H1 (cell line): ENCODE data around the gene DCAF7. TPM values are rescaled to one million over a fixed set of nuclear protein-coding genes. Genes with fewer than 3 reads are reported as not detected.

Experiments used
- CTCF ChIA-PET: fragments of 300-600 bp; sonication (Branson Sonifier 250); formaldehyde crosslinking; loops from one replicate; lab custom pipeline; 2021; ENCODE audit not compliant: partially characterized antibody; lab: Charles Lee
- POLR2A ChIA-PET: fragments of 300-600 bp; sonication (Branson Sonifier 250); formaldehyde crosslinking; loops from one replicate; lab custom pipeline; 2021; ENCODE audit warnings: inconsistent platforms; ENCODE audit not compliant: partially characterized antibody; lab: Charles Lee
- DNase-seq, 2 experiments: peaks; one replicate each; pipeline versions ENCODE4 v3.0.0 to v3.0.0-alpha.2; 2010 to 2022; ENCODE audit warnings: low spot score in 2 of 2, low read depth in 1 of 2, mixed read lengths in 1 of 2
- FAIRE-seq: peaks from 2 replicates; lab custom pipeline; 2011; peaks lifted over from hg19 to GRCh38; lab: Jason Lieb, UNC
- H2AFZ ChIP-seq: 2 replicates; pipeline ENCODE4 v1.8.1; 2012; ENCODE audit warnings: low read length, inconsistent platforms
- H2AK5ac ChIP-seq: 2 replicates; pipeline ENCODE4 v1.6.1; 2013; ENCODE audit warnings: low read depth, low read length
- H2BK120ac ChIP-seq: replicated peaks from 2 replicates; pipeline ENCODE3; 2013; ENCODE audit warnings: low read depth, low read length, inconsistent platforms
- H2BK12ac ChIP-seq: 2 replicates; pipeline ENCODE4 v1.6.1; 2013; ENCODE audit warnings: low read depth, low read length
- H2BK15ac ChIP-seq: 2 replicates; pipeline ENCODE4 v1.6.1; 2013; ENCODE audit warnings: low read length
- H2BK20ac ChIP-seq: 2 replicates; pipeline ENCODE4 v1.6.1; 2013; ENCODE audit warnings: low read length
- H2BK5ac ChIP-seq: 2 replicates; pipeline ENCODE4 v1.6.1; 2013; ENCODE audit warnings: low read depth, low read length
- H3K14ac ChIP-seq: 2 replicates; pipeline ENCODE4 v1.6.1; 2013; ENCODE audit warnings: inconsistent platforms; ENCODE audit not compliant: insufficient read length
- H3K18ac ChIP-seq: 2 replicates; pipeline ENCODE4 v1.6.1; 2013; ENCODE audit warnings: low read length; ENCODE audit errors: extremely low read depth
- H3K23ac ChIP-seq: 2 replicates; pipeline ENCODE4 v1.6.1; 2013; ENCODE audit warnings: inconsistent platforms; ENCODE audit not compliant: insufficient read length
- H3K23me2 ChIP-seq: 2 replicates; pipeline ENCODE4 v1.6.1; 2013; ENCODE audit warnings: low read depth, low read length
- H3K27ac ChIP-seq: 2 replicates; pipeline ENCODE4 v1.6.1; 2011; ENCODE audit warnings: low read depth, low read length, inconsistent platforms
- H3K27me3 ChIP-seq, 4 experiments: replicated peaks in 1 of 4; 1 replicate in 1 of 4; 2 replicates in 3 of 4; pipeline versions ENCODE4 v1.6.1 to v1.8.1; 2011 to 2013; ENCODE audit warnings: low read length in 3 of 4, mild to moderate bottlenecking in 3 of 4, inconsistent platforms in 2 of 4, mixed read lengths in 2 of 4, moderate library complexity in 1 of 4; ENCODE audit not compliant: control insufficient read depth in 3 of 4, insufficient read depth in 3 of 4; ENCODE audit errors: extremely low read depth in 1 of 4
- H3K36me3 ChIP-seq, 4 experiments: 2 replicates each; pipeline versions ENCODE4 v1.6.1 to v1.8.1; 2011 to 2013; ENCODE audit warnings: mild to moderate bottlenecking in 4 of 4, low read length in 3 of 4, moderate library complexity in 2 of 4, control low read depth in 1 of 4, inconsistent platforms in 1 of 4; ENCODE audit not compliant: insufficient read depth in 4 of 4, control insufficient read depth in 2 of 4
- H3K4ac ChIP-seq: replicated peaks from 2 replicates; pipeline ENCODE3; 2013; ENCODE audit warnings: low read length, low read depth, mixed read lengths, inconsistent platforms; ENCODE audit not compliant: insufficient read length
- H3K4me1 ChIP-seq, 4 experiments: replicated peaks in 1 of 4; 1 replicate in 1 of 4; 2 replicates in 3 of 4; pipeline versions ENCODE4 v1.6.1 to v1.8.1; 2011 to 2013; ENCODE audit warnings: low read length in 3 of 4, inconsistent platforms in 2 of 4, mixed read lengths in 1 of 4; ENCODE audit not compliant: insufficient read depth in 4 of 4, control insufficient read depth in 3 of 4
- H3K4me2 ChIP-seq, 2 experiments: 2 replicates each; pipeline versions ENCODE4 v1.6.1 to v1.8.1; 2011 to 2013; ENCODE audit warnings: low read depth in 2 of 2, low read length in 2 of 2, control low read depth in 1 of 2, inconsistent platforms in 1 of 2, mild to moderate bottlenecking in 1 of 2; ENCODE audit not compliant: insufficient read depth in 1 of 2
- H3K4me3 ChIP-seq, 4 experiments: fragments of 200-600, 300-600 bp in 1 of 4; sonication (generic), shearing (Covaris generic), sonication (Bioruptor Twin) in 1 of 4; 2 replicates each; pipeline versions ENCODE4 v1.5.1 to v1.8.1; 2011 to 2016; ENCODE audit warnings: low read length in 4 of 4, low read depth in 3 of 4, control low read depth in 2 of 4, inconsistent platforms in 2 of 4, mild to moderate bottlenecking in 2 of 4, mixed read lengths in 1 of 4, moderate library complexity in 1 of 4; ENCODE audit not compliant: insufficient read depth in 2 of 4; ENCODE audit errors: extremely low read depth in 1 of 4
- H3K56ac ChIP-seq: replicated peaks from 2 replicates; pipeline ENCODE3; 2013; ENCODE audit warnings: low read depth, mild to moderate bottlenecking, mixed read lengths, low read length, inconsistent platforms; ENCODE audit not compliant: insufficient read length
- H3K79me1 ChIP-seq: 2 replicates; pipeline ENCODE4 v1.6.1; 2013; ENCODE audit warnings: low read depth, low read length, control low read depth
- H3K79me2 ChIP-seq, 2 experiments: 2 replicates each; pipeline versions ENCODE4 v1.6.1 to v1.8.1; 2012 to 2013; ENCODE audit warnings: low read length in 2 of 2, mild to moderate bottlenecking in 2 of 2, inconsistent platforms in 1 of 2; ENCODE audit not compliant: insufficient read depth in 2 of 2, control insufficient read depth in 1 of 2
- H3K9ac ChIP-seq, 4 experiments: replicated peaks in 1 of 4; 1 replicate in 1 of 4; 2 replicates in 3 of 4; pipeline versions ENCODE4 v1.6.1 to v1.8.1; 2011 to 2013; ENCODE audit warnings: low read depth in 3 of 4, low read length in 3 of 4, control low read depth in 2 of 4, mild to moderate bottlenecking in 2 of 4, moderate library complexity in 2 of 4, inconsistent platforms in 1 of 4; ENCODE audit errors: extremely low read depth in 1 of 4
- H3K9me3 ChIP-seq, 2 experiments: 2 replicates each; pipeline versions ENCODE4 v1.6.1 to v1.8.1; 2012 to 2013; ENCODE audit warnings: mild to moderate bottlenecking in 2 of 2, moderate library complexity in 2 of 2, control low read depth in 1 of 2, inconsistent platforms in 1 of 2, low read depth in 1 of 2, low read length in 1 of 2, mixed read lengths in 1 of 2; ENCODE audit not compliant: insufficient read depth in 2 of 2
- H4K20me1 ChIP-seq, 2 experiments: replicated peaks in 1 of 2; 2 replicates each; pipeline versions ENCODE3 to v1.8.1; 2011 to 2013; ENCODE audit warnings: inconsistent platforms in 2 of 2, low read length in 2 of 2, mild to moderate bottlenecking in 1 of 2; ENCODE audit not compliant: insufficient read depth in 2 of 2, control insufficient read depth in 1 of 2
- H4K5ac ChIP-seq: 2 replicates; pipeline ENCODE4 v1.6.1; 2013; ENCODE audit warnings: low read length, low read depth, mixed read lengths, inconsistent platforms; ENCODE audit not compliant: insufficient read length
- H4K8ac ChIP-seq: 2 replicates; pipeline ENCODE4 v1.8.0; 2013; ENCODE audit warnings: mild to moderate bottlenecking, moderate library complexity, low read length, inconsistent platforms; ENCODE audit not compliant: insufficient read depth; ENCODE audit errors: extremely low read depth
- H4K91ac ChIP-seq: replicated peaks from 2 replicates; pipeline ENCODE3; 2013; ENCODE audit warnings: low read length, mixed read lengths, inconsistent platforms; ENCODE audit not compliant: insufficient read length
- CTCF ChIP-seq, 3 experiments: IDR thresholded peaks; 1 replicate in 2 of 3; 2 replicates in 1 of 3; pipeline versions ENCODE4 v1.5.1 to v1.6.1; 2011; ENCODE audit warnings: low read length in 3 of 3, mild to moderate bottlenecking in 3 of 3, inconsistent platforms in 2 of 3, low read depth in 1 of 3, moderate library complexity in 1 of 3; ENCODE audit not compliant: insufficient read depth in 1 of 3; ENCODE audit errors: control extremely low read depth in 1 of 3
- EP300 ChIP-seq, 2 experiments: IDR thresholded peaks; 1 replicate in 1 of 2; 2 replicates in 1 of 2; pipeline ENCODE4 v1.6.1; 2011 to 2012; ENCODE audit warnings: low read depth in 2 of 2, low read length in 2 of 2, mild to moderate bottlenecking in 2 of 2, borderline replicate concordance in 1 of 2, inconsistent platforms in 1 of 2, moderate library complexity in 1 of 2
- FOSL1 ChIP-seq: IDR thresholded peaks from 2 replicates; pipeline ENCODE4 v1.6.1; 2011; ENCODE audit warnings: mild to moderate bottlenecking, low read depth, low read length, moderate library complexity; ENCODE audit not compliant: insufficient read depth
- HDAC2 ChIP-seq, 2 experiments: fragments of 300-600 bp in 1 of 2; sonication (generic) in 1 of 2; IDR thresholded peaks; 2 replicates each; pipeline ENCODE4 v1.6.1; 2011 to 2012; ENCODE audit warnings: low read depth in 2 of 2, low read length in 2 of 2, mild to moderate bottlenecking in 2 of 2, moderate library complexity in 2 of 2, borderline replicate concordance in 1 of 2, inconsistent platforms in 1 of 2
- JUN ChIP-seq: IDR thresholded peaks from 2 replicates; pipeline ENCODE4 v1.6.1; 2011; ENCODE audit warnings: low read depth, mild to moderate bottlenecking, improper control_type of control experiment, low read length
- KDM1A ChIP-seq: fragments of 200-600, 300-600 bp; sonication (generic); IDR thresholded peaks from 2 replicates; pipeline ENCODE4 v1.7.1; 2016; ENCODE audit warnings: mild to moderate bottlenecking, low read length, borderline replicate concordance
- NRF1 ChIP-seq: IDR thresholded peaks from 2 replicates; pipeline ENCODE4 v1.6.1; 2011; ENCODE audit warnings: mild to moderate bottlenecking, low read depth, low read length, improper control_type of control experiment
- RAD21 ChIP-seq, 2 experiments: IDR thresholded peaks in 1 of 2; conservative IDR thresholded peaks in 1 of 2; 2 replicates each; pipeline ENCODE4 v1.6.1; 2011; ENCODE audit warnings: low read depth in 2 of 2, low read length in 2 of 2, improper control_type of control experiment in 1 of 2, inconsistent platforms in 1 of 2, mild to moderate bottlenecking in 1 of 2, moderate library complexity in 1 of 2
- SP4 ChIP-seq: IDR thresholded peaks from 2 replicates; pipeline ENCODE4 v1.6.1; 2012; ENCODE audit warnings: low read length, inconsistent platforms
- TAF1 ChIP-seq: IDR thresholded peaks from 2 replicates; pipeline ENCODE4 v1.6.1; 2011; ENCODE audit warnings: mild to moderate bottlenecking, low read depth, low read length
- TBP ChIP-seq: IDR thresholded peaks from 2 replicates; pipeline ENCODE4 v1.6.1; 2011; ENCODE audit warnings: low read depth, low read length, improper control_type of control experiment
- WGBS, 2 experiments: shearing (Covaris generic) in 1 of 2; methylation state at CpG; one replicate each; pipeline versions ENCODE4 v1.1.6 to v1.1.7; 2013 to 2015; ENCODE audit warnings: low lambda C conversion rate in 2 of 2, mixed read lengths in 2 of 2, inconsistent platforms in 1 of 2, low coverage in 1 of 2, missing lambda C conversion rate in 1 of 2; ENCODE audit not compliant: insufficient replicate concordance in 2 of 2, insufficient coverage in 1 of 2, insufficient read length in 1 of 2; ENCODE audit errors: extremely low coverage in 1 of 2, missing lambda C conversion rate in 1 of 2; 5-methylcytosine and 5-hydroxymethylcytosine counted together
- polyA plus RNA-seq, 7 experiments: library from polyadenylated mRNA; depleted of rRNA in 3 of 7; stranded (reverse) in 5 of 7; unstranded in 2 of 7; fragments of >200 nt in 5 of 7; fragments of 200-250 nt in 2 of 7; gene quantifications; 1 replicate in 5 of 7; 2 replicates in 1 of 7; 4 replicates in 1 of 7; pipeline versions ENCODE4 v1.2.1 to v1.2.3, GENCODE V29; 2011 to 2013; ENCODE audit warnings: missing spikeins in 2 of 7, mixed read lengths in 2 of 7
- total RNA-seq: library from RNA; stranded (reverse); fragmentation: NEBNext Ultra II Directional; extraction: Animal tissue kit (Norgen Biotek cat#: 25700); gene quantifications from 2 replicates; pipeline ENCODE4 v1.2.1, GENCODE V29; 2021

DCAF7 gene
- total and polyA plus RNA-seq, 2 of the 8 experiments (the other 6 are each of a cell fraction or from before 2014, with no cell fraction given): 74.9 to 94.1 TPM

- H3K4me1 ChIP-seq: peaks cover 0 to 12% (median 3%) of the 10 kb centered on the region in 4 experiments; a peak in 5 of 7 replicates
- no peak for FAIRE-seq
- ChIA-PET CTCF (interaction anchor here (0.9 to 1.5 kb wide), 2 partner anchors 47 to 50 kb away, joined by 3 read pairs; no protein-coding TSS in a partner anchor), POLR2A (no interaction called here)
- H4K20me1 ChIP-seq: no peaks in the 10 kb centered on the region
- no peak overlapping the region for H2BK120ac ChIP-seq
- H3K18ac ChIP-seq: no peak overlapping the region
- H2AK5ac ChIP-seq: no peak overlapping the region
- H3K79me2 ChIP-seq: no peaks in the 10 kb centered on the region
- H4K5ac ChIP-seq: no peak overlapping the region
- no peak overlapping the region for H2BK12ac ChIP-seq
- 92% methylated on average over 4 of the region's 4 CpGs; no CpG with 5 or more reads in 1 of the 2 experiments for WGBS, 2 experiments
- H3K4me2 ChIP-seq: no peak overlapping the region; a peak in 1 of 4 replicates
- H3K27me3 ChIP-seq: peaks cover 0 to 23% (median 14%) of the 10 kb centered on the region in 4 experiments; a peak in 5 of 7 replicates
- no peak overlapping the region for H4K8ac ChIP-seq
- H3K14ac ChIP-seq: no peak overlapping the region
- DNase-seq: no peak
- no peak overlapping the region for H2AFZ ChIP-seq
- no peak overlapping the region for H3K4ac ChIP-seq
- no peak overlapping the region for H3K4me3 ChIP-seq
- H3K9ac ChIP-seq: no peak overlapping the region
- no peak overlapping the region for H3K23ac ChIP-seq
- H3K79me1 ChIP-seq: no peaks in the 10 kb centered on the region
- peaks cover 7% of the 10 kb centered on the region; the same call in 1 of the 2 replicates for H3K23me2 ChIP-seq
- H2BK5ac ChIP-seq: no peak overlapping the region
- H4K91ac ChIP-seq: no peak overlapping the region
- H2BK15ac ChIP-seq: no peak overlapping the region
- no peak overlapping the region for H3K56ac ChIP-seq
- no peaks in the 10 kb centered on the region for H3K36me3 ChIP-seq
- no peak overlapping the region for H2BK20ac ChIP-seq
- H3K27ac ChIP-seq: no peak overlapping the region
- no peaks in the 10 kb centered on the region for H3K9me3 ChIP-seq
- TF ChIP-seq SP4 (no peak), HDAC2 (IDR thresholded peaks at IDR 0.05; ENCODE audit: borderline replicate concordance in 1 of 2, low read depth in 2 of 2, low read length in 2 of 2) (no peak), JUN (no peak), CTCF (IDR thresholded peaks at IDR 0.05; ENCODE audit: control extremely low read depth in 1 of 3, insufficient read depth in 1 of 3, low read depth in 1 of 3, low read length in 3 of 3) (no peak), FOSL1 (no peak), NRF1 (no peak), RAD21 (IDR thresholded peaks at IDR 0.05 in 1 of 2, conservative IDR thresholded peaks at IDR 0.05 in 1 of 2; ENCODE audit: low read depth in 2 of 2, low read length in 2 of 2) (no peak), KDM1A (no peak), EP300 (IDR thresholded peaks at IDR 0.05; ENCODE audit: borderline replicate concordance in 1 of 2, low read depth in 2 of 2, low read length in 2 of 2) (no peak), TBP (no peak), TAF1 (no peak)
Observed at GRCh38 chr17:63537001-63537400, 13.3 kb upstream of the DCAF7 start.
